GF-D8 (cell line): ENCODE data around the gene DNMT3B.
"Not testable (repeated sequence)": the region's sequence is repeated elsewhere in the genome, so short reads cannot be mapped to it uniquely, and the experiment has no call there.

Source experiments
- DNase-seq: peaks from one replicate; lab custom pipeline; 2025; lab: John Stamatoyannopoulos, UW

The DNMT3B gene

GRCh38 chr20:32763202-32764004 lies 1.2 kb downstream of the DNMT3B start:
- DNase-seq = no peak

- no peak for DNase-seq
Measured at GRCh38 chr20:32764005-32764960, 2.1 kb downstream of the DNMT3B start.

GRCh38 chr20:32765230-32765875 lies 3.2 kb downstream of the DNMT3B start:
- DNase-seq = not testable (repeated sequence)

DNA sequence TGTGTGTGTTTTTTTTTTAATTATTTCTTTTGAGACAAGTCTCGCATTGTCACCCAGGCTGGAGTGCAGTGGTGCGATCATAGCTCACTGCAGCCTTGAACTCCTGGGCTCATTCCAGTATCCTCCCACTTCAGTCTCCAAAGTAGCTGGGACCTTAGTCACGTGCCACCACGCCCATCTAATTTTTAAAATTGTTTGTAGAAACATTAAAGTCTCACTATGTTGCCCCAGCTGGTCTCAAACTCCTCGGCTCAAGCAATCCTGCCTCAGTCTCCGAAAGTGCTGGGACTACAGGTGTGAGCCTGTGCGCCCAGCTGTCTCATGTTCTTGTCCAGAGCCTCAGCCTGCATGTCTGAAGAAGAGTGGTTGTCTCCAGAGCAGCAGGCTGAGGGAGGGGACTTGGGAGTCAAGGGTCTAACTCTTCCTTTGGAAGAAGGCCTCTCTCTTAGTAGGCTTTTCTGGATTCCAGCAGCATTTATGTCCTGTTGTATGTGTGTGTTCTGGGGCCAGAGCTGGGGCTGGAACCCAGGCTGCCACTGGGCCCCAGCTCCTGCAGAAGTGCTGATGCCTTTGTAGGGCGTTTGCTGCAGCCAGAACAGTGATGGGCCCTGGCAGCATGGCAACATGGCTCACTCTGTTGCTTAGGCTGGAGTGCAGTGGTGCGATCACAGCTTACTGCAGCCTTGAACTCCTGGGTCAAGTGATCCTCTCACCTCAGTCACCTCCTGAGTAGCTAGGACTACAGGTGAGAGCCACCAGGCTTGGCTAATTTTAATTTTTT lies 5.4 kb downstream of the DNMT3B start:
- DNase-seq = no peak

DNA sequence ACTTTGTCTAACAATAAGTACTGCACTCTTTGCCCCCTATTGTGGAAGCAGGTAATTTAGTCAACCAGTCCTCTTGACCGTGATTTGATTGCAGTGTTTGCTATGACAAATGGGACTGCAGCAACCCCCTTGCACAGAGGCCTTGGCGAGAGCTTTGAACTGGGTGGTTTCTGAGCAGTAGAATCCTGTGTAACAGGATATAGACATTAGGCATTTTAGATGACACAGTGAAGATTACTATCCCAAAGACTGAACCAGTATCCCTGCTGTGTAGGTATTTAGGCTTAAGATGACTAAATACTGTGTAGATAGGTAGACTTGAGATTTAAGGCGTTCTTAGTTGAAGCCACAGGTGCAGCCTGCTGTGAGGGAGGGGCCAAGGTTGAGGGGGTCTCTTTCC lies 9.9 kb downstream of the DNMT3B start:
- no peak for DNase-seq

DNA sequence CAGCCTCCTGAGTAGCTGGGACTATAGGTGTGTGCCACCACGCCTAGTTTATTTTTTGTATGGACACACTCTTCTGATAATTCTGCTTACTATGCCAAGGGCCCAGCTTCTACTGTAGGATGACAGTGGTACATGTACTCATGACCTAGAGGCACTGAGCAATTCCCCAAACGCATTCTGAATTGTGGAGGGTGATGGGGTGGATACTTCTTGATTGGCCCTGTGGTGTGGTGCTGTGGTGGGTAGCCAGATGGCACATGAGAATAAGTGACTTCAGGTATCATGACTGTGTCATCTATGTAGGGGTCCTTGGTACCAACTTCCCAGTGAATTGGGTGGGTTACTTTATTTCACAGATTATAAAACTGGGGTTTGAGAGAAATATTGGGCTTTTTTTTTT lies 11.0 kb downstream of the DNMT3B start:
- DNase-seq = no peak

GRCh38 chr20:32773855-32774254 lies 11.7 kb downstream of the DNMT3B start:
- no peak for DNase-seq

DNA sequence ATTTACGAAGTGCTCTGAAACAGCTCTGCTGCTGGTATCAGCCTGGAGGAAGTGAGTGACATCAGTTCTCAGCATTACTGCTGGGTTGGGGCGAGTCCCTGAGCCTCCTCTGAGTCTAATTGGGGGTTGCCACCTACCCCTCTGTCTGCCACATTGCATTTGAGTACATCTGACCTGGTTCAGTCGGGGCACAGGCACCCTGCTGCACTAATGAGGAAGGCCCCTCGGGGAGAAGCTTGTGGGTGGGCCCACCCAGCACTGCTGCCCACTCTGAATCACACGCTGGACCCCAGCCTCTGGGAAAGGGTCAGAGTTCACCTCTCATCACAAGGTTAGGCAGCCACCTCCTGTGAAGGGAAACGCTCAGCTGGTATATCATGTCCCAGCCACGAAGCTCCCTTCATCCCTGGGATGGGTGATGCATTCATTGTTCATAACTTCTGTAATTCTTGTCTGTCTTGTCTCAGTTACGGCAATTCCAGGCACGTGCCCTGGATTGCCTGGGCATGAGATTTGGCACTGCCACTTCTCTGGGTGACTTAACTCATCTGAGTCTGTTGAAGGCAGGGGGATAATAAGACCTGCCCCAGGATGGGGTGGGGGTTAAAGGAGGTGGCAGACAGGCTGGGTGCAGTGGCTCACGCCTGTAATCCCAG lies 13.3 kb downstream of the DNMT3B start:
- no peak for DNase-seq

DNA sequence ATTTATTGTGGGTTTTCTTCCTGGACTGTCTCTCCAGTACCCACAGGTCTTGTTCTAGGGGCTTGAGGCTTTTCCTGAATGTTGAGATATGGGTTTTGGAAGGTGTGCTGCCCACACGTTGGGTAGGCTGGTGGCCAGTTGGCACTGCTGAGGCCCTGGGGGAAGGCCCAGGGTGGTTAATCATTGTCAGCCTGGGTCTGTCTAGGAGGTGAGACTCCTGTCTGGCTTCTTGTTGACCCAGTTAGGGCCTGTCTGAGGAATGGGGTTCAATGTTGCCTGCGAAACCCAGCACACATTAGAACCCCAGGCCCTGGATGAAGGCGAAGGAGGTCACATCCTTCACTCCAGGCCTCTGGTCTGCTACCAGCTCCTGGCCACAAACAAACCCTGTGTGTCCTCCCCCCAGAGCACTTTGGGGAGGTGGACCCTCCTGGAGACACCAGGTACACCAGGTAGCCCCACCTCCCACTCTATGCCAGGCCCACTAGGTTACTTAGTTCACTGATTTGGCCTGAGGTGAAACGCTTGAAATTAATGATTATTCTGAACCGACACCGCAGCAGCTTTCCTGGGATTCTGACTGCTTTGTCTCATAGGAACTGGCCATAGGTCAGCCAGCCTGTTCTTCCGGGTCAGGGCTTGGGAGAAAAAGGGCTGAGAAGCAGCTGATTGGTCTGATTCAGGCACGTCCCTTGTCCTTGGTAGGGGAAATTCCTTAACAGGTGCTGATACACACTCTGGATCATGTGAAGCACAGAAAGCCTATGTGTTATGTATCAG lies 15.2 kb downstream of the DNMT3B start:
- DNase-seq = no peak

DNA sequence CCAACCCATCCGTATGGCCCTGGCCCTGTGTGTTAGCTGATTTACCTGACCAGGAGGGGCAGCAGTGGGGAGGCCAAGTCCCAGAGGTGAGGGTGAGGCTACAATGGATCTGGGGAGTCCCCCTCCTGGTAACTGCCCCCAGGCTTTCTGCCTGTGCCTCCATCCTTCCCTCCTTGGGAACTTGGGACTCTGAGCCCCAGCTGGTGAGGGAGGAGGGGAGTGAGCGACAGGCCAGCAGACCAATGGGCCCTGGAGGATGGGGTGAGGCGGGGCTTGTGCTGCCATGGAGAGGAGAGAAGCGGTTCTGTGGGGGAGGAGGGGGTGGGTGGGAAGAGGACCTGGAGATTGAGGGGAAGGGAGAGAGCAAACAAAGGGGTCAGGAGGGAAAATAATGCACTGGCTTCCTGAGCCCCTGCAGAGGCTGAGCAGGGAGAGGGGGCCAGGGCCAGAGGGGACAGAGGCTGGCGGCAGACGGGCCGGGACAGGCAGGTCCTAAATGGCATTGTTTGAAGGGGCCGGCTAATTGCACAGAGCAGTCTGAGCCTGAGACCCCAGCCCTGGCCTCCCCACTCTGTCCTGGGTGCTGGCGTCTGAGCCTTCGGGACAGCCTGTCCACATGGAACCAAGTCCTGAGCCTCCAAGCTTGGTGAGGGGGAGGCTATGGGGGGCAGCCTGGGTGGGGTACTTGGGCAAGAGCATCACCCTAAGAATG lies 17.5 kb downstream of the DNMT3B start:
- no peak for DNase-seq

DNA sequence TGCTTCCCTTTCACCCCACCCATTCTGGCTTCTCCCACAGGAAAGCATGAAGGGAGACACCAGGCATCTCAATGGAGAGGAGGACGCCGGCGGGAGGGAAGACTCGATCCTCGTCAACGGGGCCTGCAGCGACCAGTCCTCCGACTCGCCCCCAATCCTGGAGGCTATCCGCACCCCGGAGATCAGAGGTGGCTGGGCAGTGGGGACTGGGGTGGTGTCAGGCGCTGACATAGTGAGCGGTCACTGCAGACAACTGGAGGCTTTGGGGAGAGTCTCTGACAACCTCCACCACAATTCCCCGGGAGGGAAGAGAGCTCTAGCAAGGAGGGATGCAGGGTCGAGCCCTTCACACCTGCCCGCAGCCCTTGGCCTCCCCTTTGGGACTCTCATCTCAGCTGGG lies 18.1 kb downstream of the DNMT3B start:
- DNase-seq = no peak

DNA sequence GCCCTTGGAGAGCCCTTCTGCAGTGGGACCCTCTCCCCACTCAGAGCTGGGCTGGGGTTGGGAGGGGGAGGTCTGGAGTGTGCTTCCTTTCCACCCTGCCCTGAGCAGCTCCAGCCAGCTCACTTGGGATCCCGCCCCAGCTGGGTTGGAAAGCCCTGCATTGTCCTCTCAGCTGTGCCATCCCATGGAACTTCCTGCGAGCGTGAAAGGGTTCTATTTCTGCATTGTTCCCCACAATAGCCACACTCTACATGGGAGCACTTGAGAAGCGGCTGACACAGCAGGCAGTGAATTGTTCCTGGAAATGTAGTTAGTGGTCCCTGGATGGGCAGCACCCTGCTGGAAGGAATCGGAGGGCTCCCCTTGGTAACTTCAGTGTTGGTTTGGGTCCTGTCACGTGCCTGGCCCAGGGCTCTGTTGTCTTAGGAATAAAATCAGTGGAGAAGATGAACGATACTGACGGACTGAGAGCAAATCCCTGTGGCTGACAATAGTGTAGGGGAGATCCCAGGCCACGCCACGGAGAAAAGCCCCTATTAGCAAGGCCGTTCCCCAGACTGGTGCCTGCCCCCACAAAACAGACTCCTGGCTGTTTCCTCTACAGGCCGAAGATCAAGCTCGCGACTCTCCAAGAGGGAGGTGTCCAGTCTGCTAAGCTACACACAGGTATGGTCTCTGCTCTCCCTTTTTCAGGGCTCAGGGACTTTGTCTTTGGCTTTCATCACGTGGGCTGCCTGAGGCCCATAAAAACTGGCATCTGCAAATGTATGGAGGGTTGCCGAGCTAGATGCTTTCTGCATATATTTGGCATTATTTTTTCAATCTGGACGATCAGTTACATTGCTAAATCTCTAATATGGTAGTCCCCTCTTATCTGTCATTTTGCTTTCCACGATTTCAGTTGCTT lies 18.8 kb downstream of the DNMT3B start:
- no peak for DNase-seq

- no peak for DNase-seq
Measured at GRCh38 chr20:32784369-32785080, 22.3 kb downstream of the DNMT3B start.

- DNase-seq = no peak
Measured at GRCh38 chr20:32786059-32786760, 24.0 kb downstream of the DNMT3B start.

- DNase-seq = no peak
Measured at GRCh38 chr20:32787168-32787567, 25.0 kb downstream of the DNMT3B start.

DNA sequence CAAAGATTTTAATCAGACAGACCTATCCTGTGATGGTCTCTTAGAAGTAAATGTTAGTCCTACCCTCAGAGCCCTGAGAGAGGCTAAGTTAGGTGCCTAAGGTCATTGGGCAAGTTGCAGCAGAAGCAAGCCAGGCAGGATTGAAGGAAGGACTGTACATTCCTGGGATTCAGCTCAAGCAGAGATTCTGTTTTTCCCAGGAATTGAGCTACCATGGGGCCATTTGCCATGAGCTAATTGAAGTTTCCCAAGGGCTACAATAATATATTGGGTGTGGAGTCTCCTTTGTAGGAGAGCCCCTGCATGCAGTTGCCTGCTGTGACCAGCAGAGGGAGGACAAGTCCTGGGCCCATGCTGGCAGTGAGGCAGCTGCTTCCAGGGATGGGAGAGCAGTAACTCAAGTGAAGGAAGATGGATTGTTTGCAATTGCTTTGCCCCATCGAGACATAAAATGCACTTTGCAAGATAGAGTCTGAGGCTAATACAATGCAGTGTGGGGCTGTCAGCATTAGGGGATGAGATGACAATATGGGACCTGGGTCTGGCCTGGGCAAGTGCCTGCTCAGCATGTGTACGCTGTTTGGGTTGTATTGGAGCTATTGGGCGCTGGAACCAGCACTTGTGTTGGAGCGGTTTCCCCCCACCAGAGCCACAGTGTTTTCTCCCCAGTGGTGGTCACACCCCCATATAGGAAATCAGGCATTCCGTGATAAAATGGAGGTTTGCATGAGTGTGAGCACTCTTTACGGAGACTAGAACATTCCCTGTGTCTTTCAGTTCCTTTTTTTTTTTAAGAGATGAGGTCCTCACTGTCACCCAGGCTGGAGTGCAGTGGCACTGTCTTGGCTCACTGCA lies 27.9 kb downstream of the DNMT3B start:
- DNase-seq = no peak

DNA sequence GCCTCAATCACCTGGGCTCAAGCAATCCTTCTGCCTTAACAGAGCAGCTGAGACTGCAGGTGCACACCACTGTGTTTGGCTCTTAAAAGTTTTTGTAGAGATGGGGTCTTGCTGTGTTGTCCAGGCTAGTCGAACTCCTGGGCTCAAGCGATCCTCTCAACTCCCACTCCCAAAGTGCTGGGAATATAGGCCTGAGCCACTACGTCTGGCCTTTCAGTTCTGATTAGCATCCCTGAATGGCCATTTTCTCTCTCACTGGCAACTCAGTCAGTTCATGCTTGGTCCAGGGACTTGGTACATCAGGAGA lies 28.5 kb downstream of the DNMT3B start:
- DNase-seq = no peak
